ENCODE results near the gene TEKT2. TPM values are rescaled to one million over a fixed set of nuclear protein-coding genes. Genes with fewer than 3 reads are reported as not detected.

The TEKT2 gene
- total and polyA plus RNA-seq, 2 of the 8 experiments (the other 6 are each of a cell fraction or from before 2014, with no cell fraction given), result 1.6 to 1.7 TPM

- Histone ChIP-seq H3K23me2 (ENCODE audit: low read depth, low read length) (no peaks in the 10 kb centered on the region; the same call in 1 of the 2 replicates), H3K9me3 (ENCODE audit: insufficient read depth in 2 of 2, low read depth in 1 of 2, low read length in 1 of 2) (no peaks in the 10 kb centered on the region), H3K79me2 (ENCODE audit: control insufficient read depth in 1 of 2, insufficient read depth in 2 of 2, low read length in 2 of 2) (no peaks in the 10 kb centered on the region), H4K8ac (ENCODE audit: extremely low read depth, insufficient read depth, low read length) (peak overlapping the region; percentile 0; the same call in 1 of the 2 replicates), H4K20me1 (replicated peaks in 1 of 2; ENCODE audit: control insufficient read depth in 1 of 2, insufficient read depth in 2 of 2, low read length in 2 of 2) (no peaks in the 10 kb centered on the region), H2BK12ac (ENCODE audit: low read depth, low read length) (no peak overlapping the region), H3K18ac (ENCODE audit: extremely low read depth, low read length) (no peak overlapping the region), H3K79me1 (ENCODE audit: low read depth, low read length) (no peaks in the 10 kb centered on the region), H2BK20ac (ENCODE audit: low read length) (no peak overlapping the region), H2AFZ (ENCODE audit: low read length) (no peak overlapping the region), H3K56ac (replicated peaks; ENCODE audit: insufficient read length, low read depth, low read length) (no peak overlapping the region), H2BK15ac (ENCODE audit: low read length) (no peak overlapping the region), H3K14ac (ENCODE audit: insufficient read length) (no peak overlapping the region), H3K36me3 (ENCODE audit: control insufficient read depth in 2 of 4, insufficient read depth in 4 of 4, low read length in 3 of 4) (no peaks in the 10 kb centered on the region), H2AK5ac (ENCODE audit: low read depth, low read length) (no peak overlapping the region), H3K27ac (ENCODE audit: low read depth, low read length) (no peak overlapping the region), H3K27me3 (replicated peaks in 1 of 4; ENCODE audit: control insufficient read depth in 3 of 4, extremely low read depth in 1 of 4, insufficient read depth in 3 of 4, low read length in 3 of 4) (peaks cover 5 to 16% (median 13%) of the 10 kb centered on the region in 4 experiments; a peak in 6 of 7 replicates), H2BK5ac (ENCODE audit: low read depth, low read length) (no peak overlapping the region), H3K4ac (replicated peaks; ENCODE audit: insufficient read length, low read depth, low read length) (no peak overlapping the region), H2BK120ac (replicated peaks; ENCODE audit: low read depth, low read length) (no peak overlapping the region), H4K5ac (ENCODE audit: insufficient read length, low read depth, low read length) (no peak overlapping the region), H3K4me2 (ENCODE audit: insufficient read depth in 1 of 2, low read depth in 2 of 2, low read length in 2 of 2) (no peak overlapping the region), H3K23ac (ENCODE audit: insufficient read length) (no peak overlapping the region), H3K4me1 (replicated peaks in 1 of 4; ENCODE audit: control insufficient read depth in 3 of 4, insufficient read depth in 4 of 4, low read length in 3 of 4) (peaks cover 0 to 10% (median 5%) of the 10 kb centered on the region in 4 experiments; a peak in 5 of 7 replicates), H3K4me3 (ENCODE audit: extremely low read depth in 1 of 4, insufficient read depth in 2 of 4, low read depth in 3 of 4, low read length in 4 of 4) (no peak overlapping the region), H4K91ac (replicated peaks; ENCODE audit: insufficient read length, low read length) (no peak overlapping the region), H3K9ac (replicated peaks in 1 of 4; ENCODE audit: extremely low read depth in 1 of 4, low read depth in 3 of 4, low read length in 3 of 4) (no peak overlapping the region)
- DNase-seq (ENCODE audit: low read depth in 1 of 2, low spot score in 2 of 2) (no peak), FAIRE-seq (no peak)
- WGBS, 2 experiments (ENCODE audit: extremely low coverage in 1 of 2, insufficient coverage in 1 of 2, insufficient read length in 1 of 2, insufficient replicate concordance in 2 of 2, low coverage in 1 of 2, low lambda C conversion rate in 2 of 2, missing lambda C conversion rate in 1 of 2), result 68% methylated on average over 9 of the region's 9 CpGs; no CpG with 5 or more reads in 1 of the 2 experiments
- ChIA-PET CTCF (ENCODE audit: partially characterized antibody) (interaction anchor here (1.0 to 32.6 kb wide), 9 partner anchors 8 to 97 kb away, joined by 3 to 738 read pairs (median 14); partner anchors contain the start of gene TRAPPC3), POLR2A (ENCODE audit: partially characterized antibody) (interaction anchor here (0.9 to 1.1 kb wide), 2 partner anchors 8 to 13 kb away, joined by 3 read pairs; no protein-coding TSS in a partner anchor)
- TF ChIP-seq JUN (IDR thresholded peaks at IDR 0.05; ENCODE audit: low read depth, low read length) (no peak), TEAD4 (IDR thresholded peaks at IDR 0.05; ENCODE audit: low read depth, low read length) (peak; percentile 39; the same call in 1 of the 2 replicates), SAP30 (IDR thresholded peaks at IDR 0.05; ENCODE audit: insufficient read depth, insufficient replicate concordance, low read length) (no peak)
These were observed 35.6 kb downstream of the TEKT2 start for GRCh38 chr1:36119456-36119855.
